Measurements from ENCODE around the gene PLXNB2. TPM values are rescaled to one million over a fixed set of nuclear protein-coding genes. Genes with fewer than 3 reads are reported as not detected.

PLXNB2 gene
- total and polyA plus RNA-seq, 11 donors: 35.1 to 139 (median 53.0) TPM

- peak in 1 of 4 donors; percentile 3 for ATAC-seq
- no peak for TF ChIP-seq POLR2A (IDR thresholded peaks at IDR 0.05)
- TF ChIP-seq CTCF (IDR thresholded peaks at IDR 0.05): no peak
- intact Hi-C loops (cut with DNase I): loop anchor here in 2 of 10 donors (5.0 kb wide), 1 partner anchor 32 kb away; the partner anchor contains the start of gene MAPK11 (in 2 of the 2)
Measured at GRCh38 chr22:50304528-50305392, 2.7 kb downstream of the PLXNB2 start.

DNA sequence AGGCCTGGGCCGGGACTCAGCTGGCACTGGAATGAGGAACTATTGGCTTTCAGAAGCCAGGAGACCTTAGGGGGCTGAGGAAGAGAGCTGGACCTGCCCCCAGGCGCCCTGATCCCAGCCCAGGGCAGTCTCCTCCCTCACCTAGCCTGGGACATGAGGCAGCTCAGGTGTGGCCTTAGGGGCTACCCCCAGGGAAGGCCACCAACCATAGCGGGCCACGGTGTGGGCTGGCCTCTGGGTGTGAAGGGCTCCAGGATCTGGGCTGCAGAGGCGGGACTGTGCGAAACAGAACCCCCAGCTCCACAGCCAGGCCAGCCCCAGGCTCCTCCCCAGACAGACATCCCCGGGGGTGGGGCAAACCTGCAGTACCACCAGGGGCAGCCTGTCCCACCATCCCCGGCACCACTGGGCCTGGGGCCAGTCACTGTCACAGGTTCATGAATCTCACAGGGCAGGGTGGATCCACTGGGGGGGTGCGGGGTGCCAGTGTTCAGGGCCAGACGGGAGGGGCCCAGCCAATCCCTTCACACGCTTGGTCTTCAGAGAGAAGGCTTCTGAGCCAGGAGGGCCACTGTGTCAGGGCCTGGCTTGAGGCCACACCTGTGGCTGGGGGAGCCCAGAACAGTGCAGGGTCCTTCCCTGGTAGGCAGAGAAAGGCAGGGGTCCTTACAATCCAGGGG, 3.5 kb downstream of the PLXNB2 start:
- peak overlapping the region in 11 of 12 donors; percentile 58 to 98 (median 93) for H3K27ac ChIP-seq
- H3K9me3 ChIP-seq: no peaks in the 10 kb centered on the region
- ATAC-seq (peak in 2 of 4 donors; percentile 5 to 14), DNase-seq (peak in 3 of 5 donors; percentile 50 to 67 (median 52))
- peaks cover 26 to 90% (median 80%) of the 10 kb centered on the region in 12 donors for H3K4me1 ChIP-seq
- 41 to 46% (median 46%) methylated on average over 8 to 11 of the region's 11 CpGs; no CpG with 5 or more reads in 1 of the 4 donors for WGBS, 4 donors
- H3K27me3 ChIP-seq: no peaks in the 10 kb centered on the region
- intact Hi-C loops (cut with DNase I): no loop called here
- TF ChIP-seq CTCF (IDR thresholded peaks at IDR 0.05) (peak in 2 of 12 donors; percentile 4), POLR2A (IDR thresholded peaks at IDR 0.05) (no peak)
- H3K4me3 ChIP-seq: peak overlapping the region in 6 of 12 donors; percentile 10 to 91 (median 32)
- H3K36me3 ChIP-seq: no peaks in the 10 kb centered on the region

More at GRCh38 chr22:50304528-50305392, 2.7 kb downstream of the PLXNB2 start:
- H3K9me3 ChIP-seq: no peaks in the 10 kb centered on the region
- no peaks in the 10 kb centered on the region for H3K36me3 ChIP-seq
- peak in 3 of 5 donors; percentile 55 to 79 (median 57) for DNase-seq
- H3K4me3 ChIP-seq: peak overlapping the region in 10 of 12 donors; percentile 55 to 99 (median 92)
- H3K4me1 ChIP-seq: peaks cover 26 to 90% (median 81%) of the 10 kb centered on the region in 12 donors
- no peaks in the 10 kb centered on the region for H3K27me3 ChIP-seq
- H3K27ac ChIP-seq: peak overlapping the region; percentile 47 to 98 (median 93)
- WGBS, 4 donors: 38 to 45% (median 44%) methylated on average over 7 to 22 of the region's 22 CpGs

DNA sequence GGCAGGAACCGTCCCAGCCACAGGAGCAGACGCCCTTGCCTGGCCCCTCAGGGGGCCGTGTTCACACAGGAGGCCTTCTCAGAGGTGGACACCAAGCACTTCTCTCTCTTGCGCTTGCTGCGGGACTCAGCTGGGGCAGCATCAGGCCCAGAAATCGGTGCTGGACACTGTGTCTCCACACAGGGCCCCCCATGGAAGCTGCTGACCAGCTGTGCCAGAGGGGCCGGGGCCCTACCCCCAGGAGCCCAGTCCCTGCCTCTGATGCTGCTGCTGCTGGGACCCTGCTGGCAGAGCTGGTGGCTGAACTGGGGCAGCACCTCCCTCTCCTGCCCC, 4.0 kb downstream of the PLXNB2 start:
- ATAC-seq (no peak), DNase-seq (no peak)
- peaks cover 26 to 92% (median 81%) of the 10 kb centered on the region in 12 donors for H3K4me1 ChIP-seq
- no peaks in the 10 kb centered on the region for H3K36me3 ChIP-seq
- peak overlapping the region in 4 of 12 donors; percentile 10 to 91 (median 54) for H3K4me3 ChIP-seq
- intact Hi-C loops (cut with DNase I): no loop called here
- no peaks in the 10 kb centered on the region for H3K9me3 ChIP-seq
- 48 to 64% (median 60%) methylated on average over 6 to 7 of the region's 7 CpGs for WGBS, 4 donors
- TF ChIP-seq POLR2A (IDR thresholded peaks at IDR 0.05) (no peak), CTCF (IDR thresholded peaks at IDR 0.05) (no peak)
- H3K27ac ChIP-seq: peak overlapping the region in 11 of 12 donors; percentile 58 to 98 (median 93)
- H3K27me3 ChIP-seq: no peaks in the 10 kb centered on the region

DNA sequence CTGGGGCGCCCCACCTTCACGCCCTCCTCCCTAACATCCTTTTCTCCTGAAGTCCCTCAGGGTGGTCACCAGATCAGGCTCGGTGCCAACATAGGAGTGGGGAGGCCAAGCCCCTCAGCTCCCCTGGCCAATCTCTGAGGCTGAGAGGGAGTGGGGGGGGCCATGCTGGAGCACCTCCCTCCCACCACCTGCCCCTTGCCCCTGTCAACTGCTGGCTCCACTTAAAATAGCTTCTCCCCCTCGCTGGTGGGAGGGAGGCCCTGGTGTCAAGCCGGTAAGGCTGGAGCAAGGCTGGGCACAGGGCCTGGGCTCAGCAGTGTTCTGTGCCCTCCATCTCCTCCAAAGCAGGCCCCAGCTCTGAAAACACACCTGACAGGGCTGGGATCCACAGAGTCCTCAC, 4.9 kb downstream of the PLXNB2 start:
- Histone ChIP-seq H3K4me1 (peaks cover 26 to 92% (median 78%) of the 10 kb centered on the region in 12 donors), H3K4me3 (no peak overlapping the region), H3K36me3 (no peaks in the 10 kb centered on the region), H3K9me3 (no peaks in the 10 kb centered on the region), H3K27me3 (no peaks in the 10 kb centered on the region), H3K27ac (peak overlapping the region in 11 of 12 donors; percentile 57 to 98 (median 93))
- peak; percentile 9 to 53 (median 20) for ATAC-seq
- intact Hi-C loops (cut with DNase I): no loop called here
- 45 to 60% (median 56%) methylated on average over 1 to 5 of the region's 5 CpGs for WGBS, 4 donors
- peak in 3 of 5 donors; percentile 58 to 80 (median 60) for DNase-seq
- TF ChIP-seq POLR2A (IDR thresholded peaks at IDR 0.05) (no peak), CTCF (IDR thresholded peaks at IDR 0.05) (no peak)

All from heart left ventricle (tissue), 16 donors.